Stimulated activated CD4-positive, alpha-beta T cell treated with anti-CD3 and anti-CD28 coated beads, Interleukin-2, amount 100 ng/mL, for 24 hours (primary cell): ENCODE measurements around the gene C19orf73.

Experiments used
- DNase-seq, 2 donors: peaks; one replicate each; pipeline ENCODE4 v3.0.0-alpha.2; 2020

C19orf73 gene

GRCh38 chr19:49098795-49099194 is 20.1 kb downstream of the C19orf73 start:
- DNase-seq: no peak

- DNase-seq: peak; percentile 71 to 74
Observed at GRCh38 chr19:49097453-49098288, 21.3 kb downstream of the C19orf73 start.

DNA sequence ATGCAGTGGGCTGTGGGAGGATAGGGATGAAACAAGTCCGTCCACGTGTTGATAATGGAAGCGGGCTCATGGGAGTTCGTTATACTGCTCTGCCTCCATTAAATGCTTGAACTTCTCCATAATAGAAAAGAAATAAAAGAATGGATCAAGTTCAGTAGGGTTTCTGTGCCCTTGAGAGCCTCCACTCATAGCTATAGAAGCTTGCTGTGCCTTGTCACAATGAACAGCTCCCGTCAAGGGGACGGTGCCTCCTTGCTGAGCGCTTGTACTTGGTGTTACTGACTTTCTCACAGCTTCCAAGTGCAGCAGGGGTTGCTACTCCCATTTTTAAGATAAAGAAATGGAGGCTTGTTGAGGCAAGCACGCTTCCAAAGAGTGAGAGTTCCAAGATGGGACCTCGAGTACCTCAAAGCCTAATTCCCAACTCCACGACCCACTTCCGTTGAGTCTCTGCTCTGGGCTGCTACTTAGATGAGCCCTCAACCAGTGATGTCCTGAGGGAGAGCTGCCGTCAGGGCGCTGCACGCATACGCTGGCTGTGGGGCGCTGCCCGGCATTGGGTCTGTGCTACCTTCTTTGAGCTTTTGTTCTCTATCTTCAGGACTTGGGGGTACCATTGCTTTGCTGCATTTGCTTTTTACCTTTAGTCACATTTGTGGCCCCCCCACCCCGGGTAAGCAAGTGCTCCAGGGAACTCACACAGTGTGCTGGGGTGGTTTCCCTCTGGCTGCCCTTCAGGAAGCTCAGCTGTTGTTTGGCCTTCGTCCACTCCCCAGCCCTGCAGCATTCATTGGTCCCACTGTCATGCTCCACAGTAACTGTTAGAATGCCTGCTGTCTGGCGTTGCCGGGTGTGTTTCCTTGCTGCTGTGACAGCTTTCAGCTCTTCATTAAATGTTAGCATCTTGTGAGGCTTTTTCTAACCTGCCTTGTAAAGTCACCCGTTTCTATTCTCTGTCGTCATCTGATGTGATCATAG is 24.1 kb downstream of the C19orf73 start:
- no peak for DNase-seq

DNA sequence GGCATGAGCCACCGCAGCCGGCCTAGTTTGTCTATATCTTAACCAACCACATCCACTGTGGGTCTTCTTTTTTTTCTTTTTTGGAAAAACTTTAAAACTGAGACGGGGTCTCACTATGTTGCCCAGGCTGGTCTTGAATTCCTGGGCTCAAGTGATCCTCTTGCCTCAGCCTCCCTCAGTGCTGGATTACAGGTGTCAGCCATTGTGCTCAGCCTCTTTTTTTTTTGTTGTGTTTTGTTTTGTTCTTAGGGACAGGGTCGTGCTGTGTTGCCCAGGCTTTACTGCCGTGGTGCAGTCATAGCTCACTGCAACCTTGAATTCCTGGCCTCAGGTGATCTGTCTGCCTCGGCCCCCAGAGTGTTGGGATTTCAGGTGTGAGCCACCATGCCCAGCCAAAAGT is 26.3 kb downstream of the C19orf73 start:
- DNase-seq: no peak

GRCh38 chr19:49091391-49092038 is 27.4 kb downstream of the C19orf73 start:
- no peak for DNase-seq

DNA sequence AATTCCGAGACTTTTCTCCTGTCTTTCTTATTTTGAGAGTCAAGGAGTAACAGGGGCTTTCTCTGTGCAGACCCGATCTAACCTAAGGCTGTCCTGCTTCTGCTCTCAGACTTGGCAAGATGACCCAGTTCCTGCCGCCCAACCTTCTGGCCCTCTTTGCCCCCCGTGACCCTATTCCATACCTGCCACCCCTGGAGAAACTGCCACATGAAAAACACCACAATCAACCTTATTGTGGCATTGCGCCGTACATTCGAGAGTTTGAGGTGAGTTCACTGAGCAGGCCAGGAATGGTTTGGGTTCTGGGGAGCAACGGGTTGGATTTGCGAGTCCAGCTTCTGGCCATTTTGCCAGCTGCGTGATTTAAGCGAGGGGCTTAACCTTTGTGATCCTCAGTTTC is 32.6 kb downstream of the C19orf73 start:
- DNase-seq: no peak

DNA sequence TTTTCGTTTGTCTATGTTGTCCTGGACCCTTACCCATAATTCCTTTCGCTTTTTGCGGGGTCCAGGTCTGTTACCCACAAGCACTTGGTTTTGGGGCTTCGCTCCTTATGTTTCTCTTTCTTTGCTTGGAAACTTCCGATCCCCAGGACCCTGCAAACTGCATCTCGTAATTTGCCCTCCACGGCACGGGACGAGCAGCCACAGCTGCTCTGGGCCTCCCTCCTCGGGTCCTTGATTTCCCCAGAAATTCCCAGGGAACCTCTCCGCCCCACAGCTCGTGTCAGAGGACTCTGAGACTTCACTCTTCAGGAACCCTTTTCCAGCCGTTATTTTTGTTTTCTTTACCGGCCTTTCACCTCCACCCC is 33.1 kb downstream of the C19orf73 start:
- no peak for DNase-seq

- DNase-seq: peak; percentile 98 to 99
Observed at GRCh38 chr19:49085020-49085867, 33.7 kb downstream of the C19orf73 start, which contains the start of gene SNRNP70. Gene SNRNP70 (plus strand): TSS chr19:49085451. CDS start chr19:49086415, 964 bp downstream.

GRCh38 chr19:49084206-49085019 is 34.5 kb downstream of the C19orf73 start:
- no peak for DNase-seq

DNA sequence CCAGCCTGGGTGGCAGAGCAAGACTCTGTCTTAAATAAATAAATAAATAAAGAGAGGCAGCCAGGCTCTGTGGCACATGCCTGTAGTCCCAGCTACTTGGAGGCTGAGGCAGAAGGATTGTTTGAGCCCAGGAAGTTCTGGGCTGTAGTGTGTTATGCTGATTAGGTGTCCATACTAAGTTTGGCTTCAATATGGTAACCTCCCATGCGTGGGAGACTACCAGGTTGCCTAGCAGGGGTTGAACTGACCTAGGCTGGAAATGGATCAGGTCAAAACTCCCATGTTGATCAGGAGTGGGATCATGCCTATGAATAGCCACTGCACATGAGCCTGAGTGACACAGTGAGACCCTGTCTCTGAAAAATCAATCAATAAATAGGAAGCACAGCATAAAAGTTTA is 37.7 kb downstream of the C19orf73 start:
- no peak for DNase-seq

GRCh38 chr19:49080392-49080791 is 38.6 kb downstream of the C19orf73 start:
- DNase-seq: no peak

- peak in 1 of 2 donors; percentile 24 for DNase-seq
Observed at GRCh38 chr19:49074869-49075268, 44.1 kb downstream of the C19orf73 start.

DNA sequence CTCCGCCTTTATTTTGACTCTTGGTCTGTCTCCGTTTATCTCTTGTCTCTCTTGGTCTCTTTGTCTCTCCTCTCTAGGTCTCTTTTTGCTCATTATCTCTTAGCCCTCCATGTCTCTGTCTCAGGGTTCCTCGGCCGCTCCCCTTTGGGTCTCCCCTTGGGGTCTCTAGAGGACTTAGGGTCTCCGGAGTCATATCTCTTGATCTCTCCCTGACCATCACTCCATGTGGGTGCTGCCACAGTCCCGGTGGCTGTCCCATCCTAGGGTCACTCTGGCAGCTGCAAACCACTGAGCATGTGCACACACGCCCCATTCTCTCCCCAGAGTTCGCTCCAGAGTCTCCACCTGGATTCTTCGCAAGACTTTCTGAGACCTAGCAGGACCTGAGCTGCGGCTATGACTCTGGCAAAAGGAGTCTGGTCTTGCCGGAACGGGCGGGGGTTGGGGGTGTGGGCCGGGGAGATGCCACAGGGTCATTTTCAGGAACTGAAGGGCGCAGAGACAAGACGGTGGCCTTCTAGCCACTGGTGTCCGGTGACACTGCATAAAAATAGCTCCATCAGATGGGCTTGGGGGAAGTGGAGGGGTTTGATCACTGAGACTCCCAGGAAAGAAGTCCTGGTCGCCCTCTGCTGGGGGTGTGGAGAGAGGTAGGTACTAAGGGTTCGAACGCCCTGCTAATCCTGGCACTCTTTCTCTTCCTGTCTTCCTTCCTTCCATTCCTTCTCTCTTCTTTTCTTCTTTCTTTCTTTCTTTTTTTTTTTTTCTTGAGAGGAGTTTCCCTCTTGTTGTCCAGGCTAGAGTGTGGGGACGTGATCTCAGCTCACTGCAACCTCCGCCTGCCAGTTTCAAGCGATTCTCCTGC is 45.2 kb downstream of the C19orf73 start:
- DNase-seq: no peak

GRCh38 chr19:49071860-49072547 is 46.9 kb downstream of the C19orf73 start:
- DNase-seq: peak in 1 of 2 donors; percentile 42

DNA sequence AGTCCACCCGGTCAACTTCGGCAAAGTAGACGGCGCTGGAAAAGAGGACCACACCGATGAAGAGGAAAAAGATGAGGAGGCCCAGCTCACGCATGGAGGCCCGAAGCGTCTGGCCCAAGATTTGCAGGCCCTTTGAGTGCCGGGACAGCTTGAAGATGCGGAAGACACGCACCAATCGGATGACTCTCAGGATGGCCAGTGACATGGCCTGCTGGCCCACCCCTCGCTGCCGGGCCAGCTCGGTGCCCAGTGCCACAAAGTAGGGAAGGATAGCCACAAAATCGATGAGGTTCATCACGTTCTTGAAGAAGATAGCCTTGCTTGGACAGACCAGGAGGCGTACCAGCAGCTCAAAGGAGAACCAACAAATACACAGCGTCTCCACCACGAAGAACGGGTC is 48.5 kb downstream of the C19orf73 start:
- DNase-seq: no peak

- no peak for DNase-seq
Observed at GRCh38 chr19:49069026-49069425, 49.9 kb downstream of the C19orf73 start.
